ENCODE results near the gene MPHOSPH9. TPM values are rescaled to one million over a fixed set of nuclear protein-coding genes. Genes with fewer than 3 reads are reported as not detected.

Gene MPHOSPH9
- total and polyA plus RNA-seq, 2 of the 13 experiments (the other 11 are each of a cell fraction or from before 2014, with no cell fraction given), result 20.3 to 63.4 TPM

DNA sequence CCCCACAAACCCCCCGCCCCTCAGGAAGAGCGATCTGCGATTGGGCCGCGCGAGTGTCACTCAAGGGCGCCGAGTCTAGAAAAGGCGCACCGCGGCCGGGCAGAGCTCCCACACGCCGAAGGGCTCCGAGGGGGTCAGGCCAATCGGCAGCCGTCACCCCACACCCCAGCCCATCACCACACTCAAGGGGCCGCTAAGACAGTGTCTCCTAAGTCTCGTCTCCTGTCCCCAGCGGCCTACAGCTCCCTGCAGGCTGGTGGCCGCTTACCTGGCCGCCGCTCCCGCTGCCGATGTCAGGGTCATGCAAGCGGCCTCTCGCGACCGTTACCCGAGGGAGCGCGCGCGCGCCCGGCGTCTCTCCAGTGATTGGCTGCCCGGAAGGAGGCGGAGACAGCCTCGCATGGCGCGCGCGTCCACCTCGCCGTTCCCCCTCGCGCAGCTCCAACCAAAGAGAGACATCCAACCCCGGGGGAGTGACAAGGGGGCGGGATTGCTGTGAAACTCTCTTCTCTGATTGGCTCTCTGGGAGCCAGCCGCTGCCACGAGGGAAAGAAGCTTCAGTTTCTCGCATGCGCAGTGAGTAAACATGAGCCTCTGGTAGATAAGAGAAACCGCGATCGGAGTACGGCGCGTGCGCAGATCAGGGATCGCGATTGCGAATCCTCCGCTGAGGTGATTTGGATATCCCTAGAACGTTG, at the start of gene MPHOSPH9, which contains the start of gene MTRFR (continued):
- TF ChIP-seq, protein P1, sequence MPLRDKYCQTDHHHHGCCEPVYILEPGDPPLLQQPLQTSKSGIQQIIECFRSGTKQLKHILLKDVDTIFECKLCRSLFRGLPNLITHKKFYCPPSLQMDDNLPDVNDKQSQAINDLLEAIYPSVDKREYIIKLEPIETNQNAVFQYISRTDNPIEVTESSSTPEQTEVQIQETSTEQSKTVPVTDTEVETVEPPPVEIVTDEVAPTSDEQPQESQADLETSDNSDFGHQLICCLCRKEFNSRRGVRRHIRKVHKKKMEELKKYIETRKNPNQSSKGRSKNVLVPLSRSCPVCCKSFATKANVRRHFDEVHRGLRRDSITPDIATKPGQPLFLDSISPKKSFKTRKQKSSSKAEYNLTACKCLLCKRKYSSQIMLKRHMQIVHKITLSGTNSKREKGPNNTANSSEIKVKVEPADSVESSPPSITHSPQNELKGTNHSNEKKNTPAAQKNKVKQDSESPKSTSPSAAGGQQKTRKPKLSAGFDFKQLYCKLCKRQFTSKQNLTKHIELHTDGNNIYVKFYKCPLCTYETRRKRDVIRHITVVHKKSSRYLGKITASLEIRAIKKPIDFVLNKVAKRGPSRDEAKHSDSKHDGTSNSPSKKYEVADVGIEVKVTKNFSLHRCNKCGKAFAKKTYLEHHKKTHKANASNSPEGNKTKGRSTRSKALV (CRISPR knock-in tag; IDR thresholded peaks at IDR 0.05), result no peak
- TF ChIP-seq, protein P2, sequence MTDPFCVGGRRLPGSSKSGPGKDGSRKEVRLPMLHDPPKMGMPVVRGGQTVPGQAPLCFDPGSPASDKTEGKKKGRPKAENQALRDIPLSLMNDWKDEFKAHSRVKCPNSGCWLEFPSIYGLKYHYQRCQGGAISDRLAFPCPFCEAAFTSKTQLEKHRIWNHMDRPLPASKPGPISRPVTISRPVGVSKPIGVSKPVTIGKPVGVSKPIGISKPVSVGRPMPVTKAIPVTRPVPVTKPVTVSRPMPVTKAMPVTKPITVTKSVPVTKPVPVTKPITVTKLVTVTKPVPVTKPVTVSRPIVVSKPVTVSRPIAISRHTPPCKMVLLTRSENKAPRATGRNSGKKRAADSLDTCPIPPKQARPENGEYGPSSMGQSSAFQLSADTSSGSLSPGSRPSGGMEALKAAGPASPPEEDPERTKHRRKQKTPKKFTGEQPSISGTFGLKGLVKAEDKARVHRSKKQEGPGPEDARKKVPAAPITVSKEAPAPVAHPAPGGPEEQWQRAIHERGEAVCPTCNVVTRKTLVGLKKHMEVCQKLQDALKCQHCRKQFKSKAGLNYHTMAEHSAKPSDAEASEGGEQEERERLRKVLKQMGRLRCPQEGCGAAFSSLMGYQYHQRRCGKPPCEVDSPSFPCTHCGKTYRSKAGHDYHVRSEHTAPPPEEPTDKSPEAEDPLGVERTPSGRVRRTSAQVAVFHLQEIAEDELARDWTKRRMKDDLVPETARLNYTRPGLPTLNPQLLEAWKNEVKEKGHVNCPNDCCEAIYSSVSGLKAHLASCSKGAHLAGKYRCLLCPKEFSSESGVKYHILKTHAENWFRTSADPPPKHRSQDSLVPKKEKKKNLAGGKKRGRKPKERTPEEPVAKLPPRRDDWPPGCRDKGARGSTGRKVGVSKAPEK (CRISPR knock-in tag; IDR thresholded peaks at IDR 0.05; ENCODE audit: borderline replicate concordance), result no peak
- TF ChIP-seq NFYB (CRISPR knock-in tag; IDR thresholded peaks at IDR 0.05) (peak; percentile 84), SUZ12 (IDR thresholded peaks at IDR 0.05; ENCODE audit: low read depth, low read length) (no peak), SRSF9 (IDR thresholded peaks at IDR 0.05; ENCODE audit: borderline replicate concordance, insufficient read depth, low read depth, low read length, poor library complexity, severe bottlenecking) (no peak), GFI1 (CRISPR knock-in tag; IDR thresholded peaks at IDR 0.05; ENCODE audit: borderline replicate concordance) (peak; percentile 61; the same call in 1 of the 2 replicates), IKZF4 (CRISPR knock-in tag; IDR thresholded peaks at IDR 0.05; ENCODE audit: borderline replicate concordance, low read depth, not compliant biosample characterization) (peak; percentile 66), HDAC2 (CRISPR knock-in tag; IDR thresholded peaks at IDR 0.05) (peak; percentile 76), ZNF839 (CRISPR knock-in tag; IDR thresholded peaks at IDR 0.05; ENCODE audit: borderline replicate concordance) (no peak), REL (CRISPR knock-in tag; conservative IDR thresholded peaks at IDR 0.05) (peak; percentile 78; the same call in 1 of the 2 replicates)
- TF ChIP-seq, protein P3, sequence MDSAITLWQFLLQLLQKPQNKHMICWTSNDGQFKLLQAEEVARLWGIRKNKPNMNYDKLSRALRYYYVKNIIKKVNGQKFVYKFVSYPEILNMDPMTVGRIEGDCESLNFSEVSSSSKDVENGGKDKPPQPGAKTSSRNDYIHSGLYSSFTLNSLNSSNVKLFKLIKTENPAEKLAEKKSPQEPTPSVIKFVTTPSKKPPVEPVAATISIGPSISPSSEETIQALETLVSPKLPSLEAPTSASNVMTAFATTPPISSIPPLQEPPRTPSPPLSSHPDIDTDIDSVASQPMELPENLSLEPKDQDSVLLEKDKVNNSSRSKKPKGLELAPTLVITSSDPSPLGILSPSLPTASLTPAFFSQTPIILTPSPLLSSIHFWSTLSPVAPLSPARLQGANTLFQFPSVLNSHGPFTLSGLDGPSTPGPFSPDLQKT (CRISPR knock-in tag; IDR thresholded peaks at IDR 0.05; ENCODE audit: borderline replicate concordance), result no peak; the same call in 1 of the 2 replicates
- TF ChIP-seq, protein P4, sequence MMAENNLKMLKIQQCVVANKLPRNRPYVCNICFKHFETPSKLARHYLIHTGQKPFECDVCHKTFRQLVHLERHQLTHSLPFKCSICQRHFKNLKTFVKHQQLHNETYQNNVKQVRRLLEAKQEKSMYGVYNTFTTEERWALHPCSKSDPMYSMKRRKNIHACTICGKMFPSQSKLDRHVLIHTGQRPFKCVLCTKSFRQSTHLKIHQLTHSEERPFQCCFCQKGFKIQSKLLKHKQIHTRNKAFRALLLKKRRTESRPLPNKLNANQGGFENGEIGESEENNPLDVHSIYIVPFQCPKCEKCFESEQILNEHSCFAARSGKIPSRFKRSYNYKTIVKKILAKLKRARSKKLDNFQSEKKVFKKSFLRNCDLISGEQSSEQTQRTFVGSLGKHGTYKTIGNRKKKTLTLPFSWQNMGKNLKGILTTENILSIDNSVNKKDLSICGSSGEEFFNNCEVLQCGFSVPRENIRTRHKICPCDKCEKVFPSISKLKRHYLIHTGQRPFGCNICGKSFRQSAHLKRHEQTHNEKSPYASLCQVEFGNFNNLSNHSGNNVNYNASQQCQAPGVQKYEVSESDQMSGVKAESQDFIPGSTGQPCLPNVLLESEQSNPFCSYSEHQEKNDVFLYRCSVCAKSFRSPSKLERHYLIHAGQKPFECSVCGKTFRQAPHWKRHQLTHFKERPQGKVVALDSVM (CRISPR knock-in tag; IDR thresholded peaks at IDR 0.05), result no peak; the same call in 1 of the 2 replicates
- TF ChIP-seq, protein P5, sequence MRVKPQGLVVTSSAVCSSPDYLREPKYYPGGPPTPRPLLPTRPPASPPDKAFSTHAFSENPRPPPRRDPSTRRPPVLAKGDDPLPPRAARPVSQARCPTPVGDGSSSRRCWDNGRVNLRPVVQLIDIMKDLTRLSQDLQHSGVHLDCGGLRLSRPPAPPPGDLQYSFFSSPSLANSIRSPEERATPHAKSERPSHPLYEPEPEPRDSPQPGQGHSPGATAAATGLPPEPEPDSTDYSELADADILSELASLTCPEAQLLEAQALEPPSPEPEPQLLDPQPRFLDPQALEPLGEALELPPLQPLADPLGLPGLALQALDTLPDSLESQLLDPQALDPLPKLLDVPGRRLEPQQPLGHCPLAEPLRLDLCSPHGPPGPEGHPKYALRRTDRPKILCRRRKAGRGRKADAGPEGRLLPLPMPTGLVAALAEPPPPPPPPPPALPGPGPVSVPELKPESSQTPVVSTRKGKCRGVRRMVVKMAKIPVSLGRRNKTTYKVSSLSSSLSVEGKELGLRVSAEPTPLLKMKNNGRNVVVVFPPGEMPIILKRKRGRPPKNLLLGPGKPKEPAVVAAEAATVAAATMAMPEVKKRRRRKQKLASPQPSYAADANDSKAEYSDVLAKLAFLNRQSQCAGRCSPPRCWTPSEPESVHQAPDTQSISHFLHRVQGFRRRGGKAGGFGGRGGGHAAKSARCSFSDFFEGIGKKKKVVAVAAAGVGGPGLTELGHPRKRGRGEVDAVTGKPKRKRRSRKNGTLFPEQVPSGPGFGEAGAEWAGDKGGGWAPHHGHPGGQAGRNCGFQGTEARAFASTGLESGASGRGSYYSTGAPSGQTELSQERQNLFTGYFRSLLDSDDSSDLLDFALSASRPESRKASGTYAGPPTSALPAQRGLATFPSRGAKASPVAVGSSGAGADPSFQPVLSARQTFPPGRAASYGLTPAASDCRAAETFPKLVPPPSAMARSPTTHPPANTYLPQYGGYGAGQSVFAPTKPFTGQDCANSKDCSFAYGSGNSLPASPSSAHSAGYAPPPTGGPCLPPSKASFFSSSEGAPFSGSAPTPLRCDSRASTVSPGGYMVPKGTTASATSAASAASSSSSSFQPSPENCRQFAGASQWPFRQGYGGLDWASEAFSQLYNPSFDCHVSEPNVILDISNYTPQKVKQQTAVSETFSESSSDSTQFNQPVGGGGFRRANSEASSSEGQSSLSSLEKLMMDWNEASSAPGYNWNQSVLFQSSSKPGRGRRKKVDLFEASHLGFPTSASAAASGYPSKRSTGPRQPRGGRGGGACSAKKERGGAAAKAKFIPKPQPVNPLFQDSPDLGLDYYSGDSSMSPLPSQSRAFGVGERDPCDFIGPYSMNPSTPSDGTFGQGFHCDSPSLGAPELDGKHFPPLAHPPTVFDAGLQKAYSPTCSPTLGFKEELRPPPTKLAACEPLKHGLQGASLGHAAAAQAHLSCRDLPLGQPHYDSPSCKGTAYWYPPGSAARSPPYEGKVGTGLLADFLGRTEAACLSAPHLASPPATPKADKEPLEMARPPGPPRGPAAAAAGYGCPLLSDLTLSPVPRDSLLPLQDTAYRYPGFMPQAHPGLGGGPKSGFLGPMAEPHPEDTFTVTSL (CRISPR knock-in tag; IDR thresholded peaks at IDR 0.05; ENCODE audit: borderline replicate concordance), result no peak
